A549 (cell line): Measurements from ENCODE around the gene NFU1. TPM values are rescaled to one million over a fixed set of nuclear protein-coding genes. Genes with fewer than 3 reads are reported as not detected.

ENCODE experiments used
- ATAC-seq, 2 experiments: fragments of 200-7000 bp in 1 of 2; fragments of >200 bp in 1 of 2; cut with Nextera tagmentation in 1 of 2; cut with Tn5 transposase in 1 of 2; 3 replicates each; pipeline versions ENCODE4 v1.8.0 to v1.9.1; 2018 to 2020; ENCODE audit warnings: mild to moderate bottlenecking in 1 of 2, moderate library complexity in 1 of 2
- CTCF ChIA-PET: fragments of 300-600 bp; sonication (Branson Sonifier 250); formaldehyde crosslinking; extraction: SDS; loops from one replicate; lab custom pipeline; 2021; ENCODE audit warnings: antibody characterized with exemption, inconsistent platforms; lab: Yijun Ruan, JAX
- POLR2A ChIA-PET: fragments of 350-600 bp; formaldehyde crosslinking; extraction: SDS; loops from one replicate; lab custom pipeline; 2021; ENCODE audit warnings: antibody characterized with exemption, inconsistent platforms; lab: Yijun Ruan, JAX
- DNase-seq, 2 experiments: peaks; one replicate each; pipeline versions ENCODE4 v3.0.0 to v3.0.0-alpha.2; 2011 to 2016; ENCODE audit warnings: low read depth in 1 of 2, low spot score in 1 of 2
- FAIRE-seq: peaks from 2 replicates; lab custom pipeline; 2011; peaks lifted over from hg19 to GRCh38; lab: Jason Lieb, UNC
- H3K27ac ChIP-seq, 2 experiments: fragments of >200 bp; sonication (Bioruptor Twin); formaldehyde crosslinking; 3 replicates each; pipeline ENCODE4 v1.5.1; 2016 to 2017
- H3K4me1 ChIP-seq: fragments of >200 bp; sonication (Bioruptor Twin); formaldehyde crosslinking; 3 replicates; pipeline ENCODE4 v1.6.1; 2016
- H3K4me2 ChIP-seq: fragments of >200 bp; sonication (Bioruptor Twin); formaldehyde crosslinking; 3 replicates; pipeline ENCODE4 v1.6.1; 2016
- H3K4me3 ChIP-seq: fragments of >200 bp; sonication (Bioruptor Twin); formaldehyde crosslinking; 3 replicates; pipeline ENCODE4 v1.5.1; 2016
- H3K9me3 ChIP-seq: fragments of >200 bp; sonication (Bioruptor Twin); formaldehyde crosslinking; 3 replicates; pipeline ENCODE4 v1.6.1; 2016
- CEBPB ChIP-seq, 2 experiments: fragments of >200 bp in 1 of 2; sonication (Bioruptor Twin) in 1 of 2; formaldehyde crosslinking in 1 of 2; IDR thresholded peaks; 2 replicates each; pipeline ENCODE4 v1.6.1; 2012 to 2016
- EHF ChIP-seq: fragments of 250-450 bp; sonication (Bioruptor Pico); IDR thresholded peaks from 2 replicates; pipeline ENCODE4 v1.5.0; 2020; ENCODE audit warnings: mild to moderate bottlenecking
- EHMT2 ChIP-seq: fragments of 200-600 bp; sonication (generic); IDR thresholded peaks from 2 replicates; pipeline ENCODE4 v1.6.1; 2016; ENCODE audit warnings: antibody characterized with exemption, low read depth, mild to moderate bottlenecking, moderate library complexity
- EP300 ChIP-seq, 2 experiments: fragments of >200 bp; sonication (Bioruptor Twin); formaldehyde crosslinking; IDR thresholded peaks; 2 replicates in 1 of 2; 3 replicates in 1 of 2; pipeline ENCODE4 v1.6.1; 2016 to 2017
- ESRRA ChIP-seq: fragments of 150-350 bp; IDR thresholded peaks from 2 replicates; pipeline ENCODE4 v1.6.1; 2014; ENCODE audit warnings: mild to moderate bottlenecking, low read length, borderline replicate concordance
- FOSB ChIP-seq: fragments of 250-450 bp; sonication (Bioruptor Pico); IDR thresholded peaks from 2 replicates; pipeline ENCODE4 v1.5.0; 2020; ENCODE audit warnings: mild to moderate bottlenecking, moderate library complexity
- FOSL2 ChIP-seq, 2 experiments: fragments of 450-650 bp in 1 of 2; fragments of >200 bp in 1 of 2; sonication (Bioruptor Twin) in 1 of 2; formaldehyde crosslinking; IDR thresholded peaks; 2 replicates each; pipeline versions ENCODE4 v1.5.0 to v1.6.1; 2016 to 2020; ENCODE audit warnings: mild to moderate bottlenecking in 1 of 2, moderate library complexity in 1 of 2
- GATA3 ChIP-seq: IDR thresholded peaks from 2 replicates; pipeline ENCODE4 v1.6.1; 2012; ENCODE audit warnings: borderline replicate concordance
- HDAC2 ChIP-seq: fragments of 200-600 bp; sonication (generic); IDR thresholded peaks from 2 replicates; pipeline ENCODE4 v1.6.1; 2016
- HEYL ChIP-seq: fragments of 250-450 bp; sonication (Bioruptor Pico); IDR thresholded peaks from 2 replicates; pipeline ENCODE4 v1.8.0; 2021; ENCODE audit warnings: mild to moderate bottlenecking, moderate library complexity
- HMGXB4 ChIP-seq: fragments of 250-450 bp; sonication (Bioruptor Pico); IDR thresholded peaks from 2 replicates; pipeline ENCODE4 v1.5.0; 2021; ENCODE audit warnings: mild to moderate bottlenecking, moderate library complexity, borderline replicate concordance
- HOXB5 ChIP-seq: fragments of 250-450 bp; sonication (Bioruptor Pico); IDR thresholded peaks from 2 replicates; pipeline ENCODE4 v1.5.0; 2020; ENCODE audit warnings: mild to moderate bottlenecking, moderate library complexity
- JUN ChIP-seq, 2 experiments: fragments of >200 bp; sonication (Bioruptor Twin); formaldehyde crosslinking; IDR thresholded peaks; 2 replicates in 1 of 2; 3 replicates in 1 of 2; pipeline ENCODE4 v1.6.1; 2016 to 2017
- JUNB ChIP-seq: fragments of >200 bp; sonication (Bioruptor Twin); formaldehyde crosslinking; IDR thresholded peaks from 2 replicates; pipeline ENCODE4 v1.6.1; 2016
- KDM1A ChIP-seq: fragments of 200-600 bp; sonication (generic); IDR thresholded peaks from 2 replicates; pipeline ENCODE4 v1.6.1; 2016; ENCODE audit warnings: low read depth, mild to moderate bottlenecking
- MAFK ChIP-seq: fragments of 450-650 bp; IDR thresholded peaks from 2 replicates; pipeline ENCODE4 v1.6.1; 2014; ENCODE audit not compliant: partially characterized antibody
- MAX ChIP-seq: IDR thresholded peaks from 2 replicates; pipeline ENCODE4 v1.6.1; 2012
- MYC ChIP-seq: IDR thresholded peaks from 2 replicates; pipeline ENCODE4 v1.6.1; 2012; ENCODE audit warnings: mild to moderate bottlenecking, inconsistent platforms, low read length, improper control_type of control experiment, borderline replicate concordance
- NFE2L2 ChIP-seq: fragments of 150-350 bp; conservative IDR thresholded peaks from 2 replicates; pipeline ENCODE4 v1.6.1; 2014; ENCODE audit warnings: low read length
- NPAS2 ChIP-seq: fragments of 250-450 bp; sonication (Bioruptor Pico); IDR thresholded peaks from 2 replicates; pipeline ENCODE4 v1.8.0; 2022; ENCODE audit warnings: mild to moderate bottlenecking, moderate library complexity, borderline replicate concordance
- NR3C1 ChIP-seq: fragments of >200 bp; sonication (Bioruptor Twin); formaldehyde crosslinking; IDR thresholded peaks from 3 replicates; pipeline ENCODE4 v1.6.1; 2017
- PHF8 ChIP-seq: fragments of 200-600 bp; sonication (generic); IDR thresholded peaks from 2 replicates; pipeline ENCODE4 v1.6.1; 2016; ENCODE audit warnings: low read depth, mild to moderate bottlenecking, antibody characterized with exemption, moderate library complexity, borderline replicate concordance
- POLR2A ChIP-seq: IDR thresholded peaks from 2 replicates; pipeline ENCODE4 v1.6.1; 2012; ENCODE audit warnings: mild to moderate bottlenecking, low read length
- SMC3 ChIP-seq: fragments of >200 bp; sonication (Bioruptor Twin); formaldehyde crosslinking; IDR thresholded peaks from 3 replicates; pipeline ENCODE4 v1.6.1; 2018; ENCODE audit warnings: inconsistent platforms
- SREBF2 ChIP-seq: fragments of 450-650 bp; IDR thresholded peaks from 2 replicates; pipeline ENCODE4 v1.6.1; 2014; ENCODE audit warnings: mild to moderate bottlenecking, moderate library complexity
- TFCP2L1 ChIP-seq: fragments of 250-450 bp; sonication (Bioruptor Pico); IDR thresholded peaks from 2 replicates; pipeline ENCODE4 v1.5.0; 2021; ENCODE audit warnings: mild to moderate bottlenecking
- TP53 ChIP-seq: fragments of 250-450 bp; sonication (Bioruptor Pico); IDR thresholded peaks from 2 replicates; pipeline ENCODE4 v1.5.0; 2021; ENCODE audit warnings: mild to moderate bottlenecking, moderate library complexity
- ZC3H11A ChIP-seq: fragments of 450-650 bp; IDR thresholded peaks from 2 replicates; pipeline ENCODE4 v1.6.1; 2014; ENCODE audit warnings: antibody characterized with exemption, mild to moderate bottlenecking
- WGBS: methylation state at CpG from one replicate; pipeline ENCODE4 v1.1.6; 2017; ENCODE audit errors: missing lambda C conversion rate; 5-methylcytosine and 5-hydroxymethylcytosine counted together
- polyA plus RNA-seq, 4 experiments: library from polyadenylated mRNA; depleted of rRNA in 3 of 4; stranded (reverse); fragments of >200 nt; fragmentation: RNase III in 1 of 4; extraction: RNeasy Plus Mini Kit Qiagen cat#74134 plus additional on column Dnase treatment in 1 of 4; gene quantifications; 2 replicates in 3 of 4; 3 replicates in 1 of 4; pipeline ENCODE4 v1.2.3, GENCODE V29; 2011 to 2017
- TF ChIP-seq, protein P1 (sequence below): fragments of 450-650 bp; IDR thresholded peaks from 2 replicates; pipeline ENCODE4 v1.6.1; 2014; ENCODE audit warnings: antibody characterized with exemption

Gene NFU1
- polyA plus RNA-seq, 2 of the 4 experiments (the other 2 are of a cell fraction): 61.4 to 99.2 TPM

- no peak for TF ChIP-seq MAFK
- no peak for TF ChIP-seq PHF8
- no peak for TF ChIP-seq TFCP2L1 (CRISPR knock-in tag)
- no peak for TF ChIP-seq NR3C1
- no peak for TF ChIP-seq POLR2A
- no peak for TF ChIP-seq HMGXB4 (CRISPR knock-in tag)
- no peak for TF ChIP-seq NFE2L2
- TF ChIP-seq NPAS2 (CRISPR knock-in tag): no peak
- no peak for TF ChIP-seq JUNB
- TF ChIP-seq SMC3: no peak
- no peak for TF ChIP-seq TP53 (CRISPR knock-in tag)
- TF ChIP-seq ZC3H11A: no peak
- no peak for TF ChIP-seq MYC
- TF ChIP-seq, all 56 proteins: peak for 0
- ATAC-seq (no peak), DNase-seq (no peak), FAIRE-seq (no peak)
- H3K4me1 ChIP-seq: peaks cover 17% of the 10 kb centered on the region
- ChIA-PET CTCF (interaction anchor here (0.6 to 0.7 kb wide), 2 partner anchors 44 to 646 kb away, joined by 3 read pairs; no protein-coding TSS in a partner anchor), POLR2A (no interaction called here)
- H3K9me3 ChIP-seq: no peaks in the 10 kb centered on the region
- no peak overlapping the region for H3K4me3 ChIP-seq
- no peak overlapping the region for H3K27ac ChIP-seq
- peak overlapping the region; percentile 6; the same call in 1 of the 3 replicates for H3K4me2 ChIP-seq
These were observed 40.0 kb downstream of the NFU1 start for GRCh38 chr2:69397234-69397633.

DNA sequence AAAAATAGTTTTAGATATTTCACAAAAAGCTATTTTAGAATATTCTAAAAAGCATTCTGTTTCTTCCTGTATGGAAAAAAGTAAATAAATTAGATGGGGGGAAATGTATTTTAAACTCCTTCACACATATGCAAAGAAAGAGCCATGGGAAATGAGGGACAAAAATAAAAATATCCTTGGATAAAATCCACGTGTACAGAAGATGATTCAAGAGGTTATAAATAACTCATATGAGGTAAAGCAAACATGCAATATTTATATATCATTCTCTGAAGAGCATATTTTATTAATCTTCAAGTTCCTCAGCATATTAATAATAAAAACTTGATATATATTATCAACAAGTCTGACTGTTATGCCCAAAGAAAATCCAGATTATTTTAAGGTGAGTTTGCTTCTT is 41.4 kb downstream of the NFU1 start:
- Histone ChIP-seq H3K4me3 (no peak overlapping the region), H3K27ac (no peak overlapping the region), H3K4me2 (0 out of 3 replicates have a peak overlapping the region, but pooled peaks have one; percentile 13), H3K9me3 (no peaks in the 10 kb centered on the region), H3K4me1 (peaks cover 17% of the 10 kb centered on the region)
- ChIA-PET POLR2A (no interaction called here), CTCF (no interaction called here)
- no peak for TF ChIP-seq POLR2A
- no peak for TF ChIP-seq CEBPB (IDR thresholded peaks at IDR 0.05)
- TF ChIP-seq FOSB: no peak
- no peak for TF ChIP-seq NR3C1
- TF ChIP-seq SMC3: no peak
- no peak for TF ChIP-seq HDAC2
- TF ChIP-seq JUN (IDR thresholded peaks at IDR 0.05): no peak
- TF ChIP-seq KDM1A: no peak
- TF ChIP-seq ESRRA: no peak
- TF ChIP-seq EP300 (IDR thresholded peaks at IDR 0.05): no peak
- no peak for TF ChIP-seq SREBF2
- WGBS: 3% methylated on average over 1 of the region's 1 CpG
- DNase-seq (no peak), ATAC-seq (no peak), FAIRE-seq (no peak)

DNA sequence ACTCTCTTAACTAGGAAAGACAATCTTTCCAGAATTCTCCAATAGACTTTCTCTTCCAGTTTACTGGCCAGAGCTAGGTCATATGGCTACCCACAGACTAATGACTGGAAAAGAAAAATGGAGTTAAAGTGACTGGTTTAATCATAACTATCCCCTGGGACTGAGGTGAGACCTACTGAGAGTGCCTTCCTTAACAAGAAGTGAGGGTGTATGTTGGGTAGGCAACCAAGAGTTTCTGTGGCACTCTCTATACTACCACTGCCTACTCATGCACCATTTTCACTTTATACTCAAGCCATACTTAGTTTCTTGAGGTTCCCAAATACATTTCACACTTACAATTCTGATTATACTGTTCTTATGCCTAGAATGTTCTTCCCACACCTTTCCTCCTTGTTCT is 43.3 kb downstream of the NFU1 start:
- ChIA-PET POLR2A (no interaction called here), CTCF (no interaction called here)
- TF ChIP-seq HOXB5 (CRISPR knock-in tag): no peak
- no peak for TF ChIP-seq HEYL
- TF ChIP-seq JUNB: no peak
- no peak for TF ChIP-seq EHMT2
- TF ChIP-seq MAX: no peak
- TF ChIP-seq EHF: no peak
- TF ChIP-seq NFE2L2: no peak
- no peak for TF ChIP-seq ESRRA
- TF ChIP-seq, protein P1, sequence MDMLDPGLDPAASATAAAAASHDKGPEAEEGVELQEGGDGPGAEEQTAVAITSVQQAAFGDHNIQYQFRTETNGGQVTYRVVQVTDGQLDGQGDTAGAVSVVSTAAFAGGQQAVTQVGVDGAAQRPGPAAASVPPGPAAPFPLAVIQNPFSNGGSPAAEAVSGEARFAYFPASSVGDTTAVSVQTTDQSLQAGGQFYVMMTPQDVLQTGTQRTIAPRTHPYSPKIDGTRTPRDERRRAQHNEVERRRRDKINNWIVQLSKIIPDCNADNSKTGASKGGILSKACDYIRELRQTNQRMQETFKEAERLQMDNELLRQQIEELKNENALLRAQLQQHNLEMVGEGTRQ: no peak
- no peak for TF ChIP-seq FOSL2 (IDR thresholded peaks at IDR 0.05)
- TF ChIP-seq FOSL2 (CRISPR knock-in tag; IDR thresholded peaks at IDR 0.05): no peak
- no peak for TF ChIP-seq TP53 (CRISPR knock-in tag)
- no peak for TF ChIP-seq GATA3
- no peak for TF ChIP-seq JUN (IDR thresholded peaks at IDR 0.05)
- no peak for TF ChIP-seq TFCP2L1 (CRISPR knock-in tag)
- ATAC-seq (no peak), DNase-seq (no peak), FAIRE-seq (no peak)
- Histone ChIP-seq H3K27ac (no peak overlapping the region), H3K9me3 (no peaks in the 10 kb centered on the region), H3K4me1 (peaks cover 17% of the 10 kb centered on the region), H3K4me2 (no peak overlapping the region), H3K4me3 (no peak overlapping the region)
